ENCODE data around the gene CENPO.

CENPO gene

DNA sequence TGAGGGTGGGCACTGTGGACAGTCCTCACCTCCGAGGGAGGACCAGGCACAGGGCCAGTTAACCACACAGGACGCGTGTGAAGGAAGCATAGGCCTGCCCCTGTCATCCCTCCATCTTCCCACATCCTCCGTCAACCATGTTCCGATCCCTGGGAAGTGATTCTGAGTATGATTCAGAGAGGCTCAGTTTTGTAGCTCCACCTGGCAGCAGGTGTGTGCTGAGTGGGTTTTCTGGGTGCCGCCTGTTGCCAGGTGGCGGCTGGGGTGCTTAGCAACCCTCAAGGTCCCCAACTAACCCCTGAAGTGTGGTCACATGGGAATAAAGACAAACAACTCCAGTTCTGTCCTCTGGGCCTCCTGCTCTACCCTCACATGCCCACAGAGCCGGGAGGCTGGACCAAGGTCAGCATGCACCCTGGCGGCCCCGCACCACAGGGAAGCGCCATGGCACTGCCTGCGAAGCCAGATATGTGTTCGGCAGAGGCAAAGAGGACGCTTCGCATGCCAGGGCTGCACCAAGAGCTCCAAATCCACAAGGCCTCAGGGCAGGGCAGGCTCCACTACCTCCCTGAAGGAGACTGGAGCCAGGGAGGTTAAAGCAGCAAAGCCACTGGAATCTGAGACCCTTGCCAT lies 66.9 kb downstream of the CENPO start:
- no peak for DNase-seq (ENCODE audit: low read depth in 2 of 2)

GRCh38 chr2:24860631-24861030 lies 67.4 kb downstream of the CENPO start:
- no peak for DNase-seq (ENCODE audit: low read depth in 2 of 2)

- DNase-seq (ENCODE audit: low read depth in 2 of 2) = no peak
Observed at GRCh38 chr2:24861500-24861899, 68.3 kb downstream of the CENPO start.

GRCh38 chr2:24863641-24864040 lies 70.4 kb downstream of the CENPO start:
- no peak for DNase-seq (ENCODE audit: low read depth in 2 of 2)

DNA sequence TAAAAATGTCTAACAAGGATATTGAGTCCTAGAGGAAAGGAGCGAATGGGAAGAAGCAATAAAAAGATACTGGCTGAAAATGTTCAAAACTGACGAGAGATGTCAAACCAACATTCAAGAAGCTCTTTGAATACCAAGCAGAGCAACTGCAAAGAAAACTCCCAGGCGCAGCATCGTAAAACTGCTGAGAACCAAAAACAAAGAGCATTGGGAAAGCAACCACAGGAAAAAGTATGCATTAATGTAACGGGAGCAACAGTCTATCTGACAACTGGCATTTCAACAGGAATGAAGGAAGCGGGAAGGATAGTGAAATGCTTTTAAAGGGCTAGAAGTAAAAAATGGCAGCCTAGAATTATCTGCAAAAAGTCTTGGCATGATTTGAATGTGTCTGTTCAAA lies 73.7 kb downstream of the CENPO start:
- no peak for DNase-seq (ENCODE audit: low read depth in 2 of 2)

GRCh38 chr2:24870440-24870839 lies 77.2 kb downstream of the CENPO start:
- DNase-seq (ENCODE audit: low read depth in 2 of 2) = no peak

DNA sequence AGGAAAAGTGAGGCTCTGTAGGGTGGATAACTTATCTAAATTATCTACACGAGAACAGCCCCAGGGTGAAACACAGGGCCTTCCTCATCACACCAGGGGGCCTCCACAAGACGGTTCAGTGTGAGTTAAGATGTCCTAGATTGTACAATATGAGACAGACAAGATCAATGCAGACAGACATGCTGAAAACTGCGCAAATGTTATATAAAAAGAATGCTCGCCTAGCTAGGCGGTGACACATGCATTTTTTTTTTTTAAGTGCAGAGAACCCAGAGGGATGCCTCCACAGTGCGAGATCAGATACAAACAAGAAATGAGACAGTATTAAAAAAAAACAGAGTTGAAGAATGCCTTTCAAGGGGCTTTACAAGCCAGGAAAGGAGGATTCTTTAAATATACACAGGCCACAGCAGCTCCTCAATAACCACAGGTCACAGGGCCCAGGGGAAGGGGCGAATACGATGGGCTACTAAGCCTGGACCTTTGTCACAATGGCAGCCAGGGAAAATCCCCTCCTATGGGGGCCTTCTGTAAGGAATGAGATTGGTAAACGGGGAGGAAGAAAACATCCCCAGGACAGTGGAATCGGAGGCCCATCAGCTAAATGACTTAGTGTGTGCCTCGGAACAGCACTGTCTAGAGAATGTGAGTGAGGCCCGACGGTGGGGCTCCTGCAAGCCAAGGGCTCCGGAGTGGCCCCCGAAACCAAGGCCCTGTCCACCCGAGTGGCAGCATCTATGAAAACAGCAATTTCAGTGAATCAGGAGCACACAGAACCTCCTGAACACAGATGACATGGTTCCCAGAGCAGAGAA lies 77.9 kb downstream of the CENPO start:
- no peak for DNase-seq (ENCODE audit: low read depth in 2 of 2)

DNA sequence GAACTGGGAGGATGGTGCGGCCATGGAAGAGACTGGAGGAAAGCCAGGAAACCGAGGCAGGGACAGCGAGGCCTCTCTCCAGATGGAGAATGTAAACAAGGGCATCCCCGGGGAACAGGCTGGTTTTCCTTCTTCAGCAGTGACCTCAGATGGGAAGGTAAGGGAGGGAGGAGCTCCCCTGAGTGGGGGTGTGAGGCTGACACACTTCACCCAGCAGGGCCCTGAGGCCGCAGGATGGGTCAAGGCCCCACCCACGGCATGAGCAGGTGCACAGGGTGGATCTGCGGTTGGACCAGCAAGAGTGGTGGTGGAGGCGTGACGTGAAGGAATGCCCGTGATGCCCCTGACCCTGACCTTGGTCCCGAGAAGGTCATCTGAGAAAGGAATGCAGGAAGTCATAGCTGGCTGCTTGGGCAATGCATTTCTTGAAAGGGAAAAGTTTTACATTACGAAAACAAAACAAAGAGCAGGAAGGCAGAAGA lies 78.7 kb downstream of the CENPO start:
- no peak for DNase-seq (ENCODE audit: low read depth in 2 of 2)
